Tibial nerve (tissue), 4 donors: Measurements from ENCODE around the gene CLK2. TPM values are rescaled to one million over a fixed set of nuclear protein-coding genes. Genes with fewer than 3 reads are reported as not detected.
"Not testable (repeated sequence)": the region's sequence is repeated elsewhere in the genome, so short reads cannot be mapped to it uniquely, and the experiment has no call there.

ENCODE experiments used
- DNase-seq, 2 donors: peaks; one replicate each; pipeline ENCODE4 v3.0.0-alpha.2; 2019; ENCODE audit warnings: low spot score in 2 of 2
- H3K27ac ChIP-seq, 4 donors: fragments of 200-600 bp; sonication (generic) in 3 of 4; one replicate each; pipeline ENCODE4 v1.5.1; 2017 to 2019; ENCODE audit warnings: mild to moderate bottlenecking in 1 of 4
- H3K27me3 ChIP-seq, 2 donors: fragments of 200-600 bp; sonication (generic) in 1 of 2; one replicate each; pipeline versions ENCODE4 v1.5.1 to v1.6.0; 2017 to 2019
- H3K36me3 ChIP-seq, 3 donors: fragments of 200-600 bp; sonication (generic); one replicate each; pipeline ENCODE4 v1.5.1; 2018 to 2019
- H3K4me1 ChIP-seq, 4 donors: fragments of 200-600 bp; sonication (generic) in 3 of 4; one replicate each; pipeline ENCODE4 v1.5.1; 2017 to 2019
- H3K4me3 ChIP-seq, 4 donors: fragments of 200-600 bp; sonication (generic) in 3 of 4; one replicate each; pipeline ENCODE4 v1.5.1; 2017 to 2019; ENCODE audit warnings: mild to moderate bottlenecking in 1 of 4, moderate library complexity in 1 of 4
- H3K9me3 ChIP-seq, 4 donors: fragments of 200-600 bp; sonication (generic) in 3 of 4; one replicate each; pipeline ENCODE4 v1.5.1; 2017 to 2019
- CTCF ChIP-seq, 5 experiments: fragments of 200-600 bp in 3 of 5; fragments of 450-650 bp in 2 of 5; sonication (generic) in 3 of 5; IDR thresholded peaks; one replicate each; pipeline ENCODE4 v1.5.1; 2016 to 2019; ENCODE audit warnings: antibody characterized with exemption in 5 of 5, mild to moderate bottlenecking in 3 of 5, moderate library complexity in 2 of 5
- EP300 ChIP-seq, 2 donors: sonication (generic); formaldehyde crosslinking; IDR thresholded peaks; one replicate each; pipeline ENCODE4 v1.6.1; 2017; ENCODE audit warnings: antibody characterized with exemption in 2 of 2, mild to moderate bottlenecking in 1 of 2
- POLR2A ChIP-seq, 2 donors: fragments of 450-650 bp; IDR thresholded peaks; one replicate each; pipeline ENCODE4 v1.6.1; 2017; ENCODE audit warnings: antibody characterized with exemption in 2 of 2, mild to moderate bottlenecking in 2 of 2, moderate library complexity in 2 of 2
- WGBS, 2 donors: methylation state at CpG; one replicate each; pipeline ENCODE4 v1.1.5; 2018; 5-methylcytosine and 5-hydroxymethylcytosine counted together
- total RNA-seq, 4 donors: library from RNA; depleted of rRNA; stranded (reverse); fragments of >200 nt; gene quantifications; one replicate each; pipeline ENCODE4 v1.1.0, GENCODE V29; 2016

The CLK2 gene
- total RNA-seq, 4 donors from 2014 or later, result 41.0 to 70.6 (median 52.3) TPM

- peak overlapping the region in 3 of 4 donors; percentile 0 to 29 (median 23) for H3K4me3 ChIP-seq
- DNase-seq, result peak in 1 of 2 donors; percentile 84
- peak overlapping the region in 3 of 4 donors; percentile 19 to 50 (median 30) for H3K27ac ChIP-seq
- WGBS, 2 donors, result 32 to 37% methylated on average over 7 of the region's 7 CpGs
- H3K9me3 ChIP-seq, result no peaks in the 10 kb centered on the region
- H3K4me1 ChIP-seq, result peaks cover 0 to 13% (median 0%) of the 10 kb centered on the region in 4 donors
- TF ChIP-seq CTCF (IDR thresholded peaks at IDR 0.05), result no peak
- TF ChIP-seq EP300 (IDR thresholded peaks at IDR 0.05), result no peak
- no peak for TF ChIP-seq POLR2A (IDR thresholded peaks at IDR 0.05)
- no peaks in the 10 kb centered on the region for H3K27me3 ChIP-seq
- peaks cover 0 to 29% (median 0%) of the 10 kb centered on the region in 3 donors for H3K36me3 ChIP-seq
Observed at GRCh38 chr1:155218854-155219591, 54.3 kb downstream of the CLK2 start.

DNA sequence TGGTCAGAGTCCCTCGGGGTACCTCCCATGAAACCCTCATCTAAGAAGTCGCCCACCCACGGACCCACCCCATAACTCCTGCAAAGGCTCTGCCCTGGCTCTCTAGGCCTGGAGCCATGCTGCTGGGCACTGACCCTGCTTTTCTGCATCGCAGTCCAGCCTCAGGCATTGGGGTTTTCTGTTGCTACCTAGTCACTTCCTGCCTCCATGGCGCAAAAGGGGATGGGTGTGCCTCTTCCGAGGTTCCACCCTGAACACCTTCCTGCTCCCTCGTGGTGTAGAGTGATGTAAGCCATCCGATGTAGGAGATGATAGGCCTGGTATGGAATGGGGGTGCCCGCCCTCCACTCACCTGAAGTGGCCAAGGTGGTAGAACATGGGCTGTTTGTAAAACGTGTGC lies 58.6 kb downstream of the CLK2 start:
- Histone ChIP-seq H3K4me1 (peaks cover 0 to 20% (median 1%) of the 10 kb centered on the region in 4 donors), H3K36me3 (peaks cover 0 to 51% (median 0%) of the 10 kb centered on the region in 3 donors)
- DNase-seq, H3K27ac ChIP-seq, H3K4me3 ChIP-seq, H3K27me3 ChIP-seq, H3K9me3 ChIP-seq: not testable (repeated sequence)
- WGBS, 2 donors, result 87 to 89% methylated on average over 3 to 7 of the region's 10 CpGs

Other genes with a start within 250 kb of the CLK2 start
- 1 to 10 TPM in 3 of 4 donors, under 1 TPM in 1; 0.90 to 4.2 (median 1.7) TPM for gene DCST2, start 239.7 kb downstream of the CLK2 start, total RNA-seq
- gene DCST1, start 239.7 kb downstream of the CLK2 start, total RNA-seq, result 1 to 10 TPM in 1 of 4 donors, under 1 TPM in 2, not detected in 1; 0.21 to 3.5 (median 0.90) TPM
- gene ADAM15, start 222.2 kb downstream of the CLK2 start, total RNA-seq, result 100 to 1,000 TPM; 111 to 202 (median 168) TPM
- gene EFNA4, start 209.8 kb downstream of the CLK2 start, total RNA-seq, result 1 to 10 TPM in 3 of 4 donors, under 1 TPM in 1; 0.87 to 4.2 (median 1.8) TPM
- 1 to 10 TPM in 2 of 4 donors, under 1 TPM in 1, not detected in 1; 0.63 to 1.2 (median 1.2) TPM for gene EFNA3, start 194.7 kb downstream of the CLK2 start, total RNA-seq
- 10 to 100 TPM; 27.4 to 41.4 (median 34.0) TPM for gene EFNA1, start 145.6 kb downstream of the CLK2 start, total RNA-seq
- gene SLC50A1, start 137.7 kb downstream of the CLK2 start, total RNA-seq, result 10 to 100 TPM in 3 of 4 donors, 1 to 10 TPM in 1; 5.7 to 33.9 (median 14.9) TPM
- 100 to 1,000 TPM in 2 of 4 donors, 10 to 100 TPM in 2; 74.7 to 115 (median 95.6) TPM for gene DPM3, start 133.0 kb downstream of the CLK2 start, total RNA-seq
- gene KRTCAP2, start 100.2 kb downstream of the CLK2 start, total RNA-seq, result 100 to 1,000 TPM; 102 to 167 (median 146) TPM
- 10 to 100 TPM in 2 of 4 donors, 1 to 10 TPM in 2; 6.0 to 20.4 (median 12.7) TPM for gene TRIM46, start 99.7 kb downstream of the CLK2 start, total RNA-seq
- gene THBS3, start 65.6 kb downstream of the CLK2 start, total RNA-seq, result 100 to 1,000 TPM in 1 of 4 donors, 10 to 100 TPM in 3; 33.9 to 119 (median 52.6) TPM
- 10 to 100 TPM; 30.1 to 50.7 (median 35.3) TPM for gene MTX1, start 64.8 kb downstream of the CLK2 start, total RNA-seq
- 10 to 100 TPM; 22.7 to 42.0 (median 26.6) TPM for gene ENTREP3, start 18.0 kb downstream of the CLK2 start, total RNA-seq
- gene SCAMP3, start 11.1 kb downstream of the CLK2 start, total RNA-seq, result 10 to 100 TPM; 54.5 to 91.1 (median 65.2) TPM
- 1 to 10 TPM; 1.7 to 2.7 (median 2.4) TPM for gene HCN3, start 4.0 kb upstream of the CLK2 start, total RNA-seq
- gene PKLR, start 27.9 kb upstream of the CLK2 start, total RNA-seq, result under 1 TPM in 3 of 4 donors, not detected in 1; 0.20 to 0.66 (median 0.21) TPM
- gene FDPS, start 35.4 kb upstream of the CLK2 start, total RNA-seq, result 100 to 1,000 TPM in 3 of 4 donors, 10 to 100 TPM in 1; 88.2 to 143 (median 125) TPM
- 10 to 100 TPM; 22.2 to 36.0 (median 26.5) TPM for gene RUSC1, start 47.4 kb upstream of the CLK2 start, total RNA-seq